K562 (cell line): ENCODE data around the gene PNPLA1. TPM values are rescaled to one million over a fixed set of nuclear protein-coding genes. Genes with fewer than 3 reads are reported as not detected.
A peak's percentile ranks its signal among the peaks of the same experiment; 100 is the strongest.

Source experiments
- ATF3 ChIP-seq, 2 experiments: fragments of 450-650 bp in 1 of 2; sonication (generic) in 1 of 2; formaldehyde crosslinking in 1 of 2; IDR thresholded peaks in 1 of 2; conservative IDR thresholded peaks in 1 of 2; 2 replicates each; pipeline versions ENCODE4 v1.6.1 to v1.8.1; 2016 to 2023; ENCODE audit warnings: mild to moderate bottlenecking in 2 of 2, moderate library complexity in 2 of 2, inconsistent platforms in 1 of 2, missing genetic modification reagents in 1 of 2
- CHCHD3 ChIP-seq: fragments of 250-450 bp; sonication (Bioruptor Pico); IDR thresholded peaks from 2 replicates; pipeline ENCODE4 v2.1.2; 2022; ENCODE audit warnings: mild to moderate bottlenecking
- E2F8 ChIP-seq: fragments of 450-650 bp; IDR thresholded peaks from 2 replicates; pipeline ENCODE4 v1.7.1; 2018; ENCODE audit warnings: mild to moderate bottlenecking, low read depth; ENCODE audit not compliant: partially characterized antibody
- KAT2B ChIP-seq: IDR thresholded peaks from one replicate; pipeline ENCODE4 v1.6.1; 2012; ENCODE audit warnings: low read depth, mild to moderate bottlenecking, control low read depth, inconsistent platforms, low read length, moderate library complexity
- NKRF ChIP-seq: fragments of 450-650 bp; IDR thresholded peaks from 2 replicates; pipeline ENCODE4 v1.6.1; 2016; ENCODE audit warnings: borderline replicate concordance
- POLR2H ChIP-seq: IDR thresholded peaks from 2 replicates; pipeline ENCODE4 v1.6.1; 2016; ENCODE audit warnings: missing genetic modification characterization, low read depth, mild to moderate bottlenecking, control low read depth, missing compliant biosample characterization, moderate library complexity
- PTBP1 ChIP-seq: fragments of 200-400 bp; formaldehyde crosslinking; IDR thresholded peaks from 2 replicates; pipeline ENCODE4 v1.6.1; 2017; ENCODE audit warnings: low read depth, low read length
- RCOR1 ChIP-seq, 2 experiments: IDR thresholded peaks; 2 replicates each; pipeline ENCODE4 v1.6.1; 2012; ENCODE audit warnings: low read depth in 2 of 2, low read length in 2 of 2, borderline replicate concordance in 1 of 2, improper control_type of control experiment in 1 of 2
- ZBTB34 ChIP-seq: fragments of 250-450 bp; sonication (Bioruptor Pico); IDR thresholded peaks from 2 replicates; pipeline ENCODE4 v1.8.0; 2021; ENCODE audit warnings: mild to moderate bottlenecking, moderate library complexity
- ZNF124 ChIP-seq: sonication (generic); formaldehyde crosslinking; IDR thresholded peaks from 2 replicates; pipeline ENCODE4 v1.8.1; 2022; ENCODE audit warnings: missing genetic modification reagents
- ZNF253 ChIP-seq: fragments of 250-450 bp; sonication (Bioruptor Pico); conservative IDR thresholded peaks from 2 replicates; pipeline ENCODE4 v1.6.1; 2021; ENCODE audit warnings: mild to moderate bottlenecking
- polyA plus RNA-seq, 8 experiments: library from polyadenylated mRNA; depleted of rRNA in 4 of 8; stranded (reverse) in 5 of 8; unstranded in 3 of 8; fragments of >200 nt; fragmentation: Nextera tagmentation in 2 of 8; fragmentation: Illumina TruSeq in 1 of 8; extraction: Ambion mirVana in 2 of 8; extraction: Trizol in 1 of 8; gene quantifications; 2 replicates each; pipeline versions ENCODE4 v1.2.1 to v1.2.3, GENCODE V29; 2011 to 2014; ENCODE audit warnings: inconsistent platforms in 1 of 8, missing spikeins in 1 of 8
- total RNA-seq, 7 experiments: library from RNA; depleted of rRNA in 6 of 7; stranded (reverse); fragments of >200 nt in 6 of 7; fragmentation: Illumina TruSeq in 2 of 7; extraction: Trizol in 2 of 7; gene quantifications; 2 replicates each; pipeline versions ENCODE4 v1.2.1 to v1.2.3, GENCODE V29; 2011 to 2021; ENCODE audit warnings: low replicate concordance in 1 of 7

Gene PNPLA1
- total and polyA plus RNA-seq, 9 of the 15 experiments (the other 6 are each of a cell fraction or from before 2014, with no cell fraction given), result 0.04 to 0.27 (median 0.13) TPM; not detected in 2

- TF ChIP-seq ZBTB34 (CRISPR knock-in tag) (no peak), POLR2H (tag) (no peak), ATF3 (IDR thresholded peaks at IDR 0.05) (peak; percentile 58; the same call in 1 of the 2 replicates), ATF3 (CRISPR knock-in tag; conservative IDR thresholded peaks at IDR 0.05) (no peak), ZNF253 (CRISPR knock-in tag) (no peak), PTBP1 (no peak), KAT2B (no peak), ZNF124 (CRISPR knock-in tag) (no peak), NKRF (no peak), RCOR1 (IDR thresholded peaks at IDR 0.05; ENCODE audit: borderline replicate concordance in 1 of 2, low read depth in 2 of 2, low read length in 2 of 2) (0 out of 4 replicates have a peak, but pooled peaks of 1 of the 2 experiments have one; percentile 23), E2F8 (no peak), CHCHD3 (no peak)
These were observed 2.8 kb upstream of the PNPLA1 start (continued) for GRCh38 chr6:36266913-36267644.
